ENCODE results near the gene SEL1L3. TPM values are rescaled to one million over a fixed set of nuclear protein-coding genes. Genes with fewer than 3 reads are reported as not detected.

The SEL1L3 gene
- total and polyA plus RNA-seq, 12 donors: 1.4 to 9.8 (median 3.5) TPM

DNA sequence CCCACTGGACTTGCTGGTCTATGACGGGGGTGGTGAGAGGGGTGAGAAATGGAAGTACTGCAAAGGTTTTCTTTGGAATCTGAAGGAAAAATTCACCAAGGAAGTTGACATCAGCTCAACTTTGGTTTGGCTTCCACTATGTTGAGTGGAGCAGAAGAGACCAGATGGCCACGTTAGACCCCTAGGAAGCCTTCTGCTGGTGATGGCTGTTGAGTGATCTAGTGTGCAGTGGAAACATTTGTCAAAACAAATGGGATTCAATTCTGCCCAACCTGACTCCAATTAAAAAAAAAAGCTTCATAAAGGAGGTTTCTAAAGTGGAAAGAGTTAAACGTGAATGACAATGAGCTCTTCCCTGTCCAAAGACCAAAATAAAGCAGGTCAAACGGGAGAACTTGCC lies 25.7 kb downstream of the SEL1L3 start:
- no peaks in the 10 kb centered on the region for H3K9me3 ChIP-seq
- peaks cover 0 to 10% (median 0%) of the 10 kb centered on the region in 9 donors for H3K36me3 ChIP-seq
- ATAC-seq (no peak), DNase-seq (no peak)
- H3K4me3 ChIP-seq: no peak overlapping the region
- no peaks in the 10 kb centered on the region for H3K4me1 ChIP-seq
- WGBS, 2 donors: 81 to 85% methylated on average over 4 of the region's 4 CpGs
- no peak for TF ChIP-seq CTCF (IDR thresholded peaks at IDR 0.05)
- intact Hi-C loops (cut with DNase I): no loop called here
- H3K27ac ChIP-seq: no peak overlapping the region
- H3K27me3 ChIP-seq: no peaks in the 10 kb centered on the region

GRCh38 chr4:25835384-25835783 lies 27.4 kb downstream of the SEL1L3 start:
- Histone ChIP-seq H3K9me3 (no peaks in the 10 kb centered on the region), H3K27me3 (no peaks in the 10 kb centered on the region), H3K36me3 (peaks cover 0 to 20% (median 0%) of the 10 kb centered on the region in 9 donors), H3K4me3 (no peak overlapping the region), H3K4me1 (no peaks in the 10 kb centered on the region), H3K27ac (no peak overlapping the region)
- WGBS, 2 donors: 75 to 90% methylated on average over 1 of the region's 1 CpG
- ATAC-seq (no peak), DNase-seq (no peak)
- intact Hi-C loops (cut with DNase I): no loop called here
- no peak for TF ChIP-seq CTCF (IDR thresholded peaks at IDR 0.05)

GRCh38 chr4:25834411-25835107 lies 28.2 kb downstream of the SEL1L3 start:
- no peak for TF ChIP-seq CTCF (IDR thresholded peaks at IDR 0.05)
- no peaks in the 10 kb centered on the region for H3K4me1 ChIP-seq
- 80 to 84% methylated on average over 5 of the region's 5 CpGs for WGBS, 2 donors
- no peak overlapping the region for H3K27ac ChIP-seq
- DNase-seq: no peak
- intact Hi-C loops (cut with DNase I): no loop called here
- H3K27me3 ChIP-seq: no peaks in the 10 kb centered on the region
- no peak for ATAC-seq
- H3K9me3 ChIP-seq: no peaks in the 10 kb centered on the region
- H3K4me3 ChIP-seq: no peak overlapping the region
- H3K36me3 ChIP-seq: peaks cover 0 to 28% (median 0%) of the 10 kb centered on the region in 9 donors

DNA sequence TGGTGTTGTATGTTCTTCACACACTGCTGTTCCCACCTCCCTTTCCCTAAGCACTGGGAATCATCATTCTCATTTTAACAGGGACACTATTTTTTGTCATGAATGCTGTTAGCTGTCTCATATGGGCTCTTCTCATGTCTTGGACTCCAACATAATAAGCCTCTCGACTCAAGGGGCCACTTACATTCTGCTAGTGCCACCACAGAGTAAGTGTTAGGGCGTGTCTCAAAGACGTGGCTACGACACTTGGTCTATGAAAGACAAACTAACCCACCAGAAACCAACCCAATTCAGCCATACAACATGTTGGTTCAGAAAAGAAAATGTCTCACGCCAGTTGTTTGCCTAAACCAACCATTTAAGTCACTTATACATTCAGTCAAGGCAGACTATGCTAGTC lies 32.2 kb downstream of the SEL1L3 start:
- H3K36me3 ChIP-seq: peaks cover 0 to 29% (median 0%) of the 10 kb centered on the region in 9 donors
- DNase-seq (no peak), ATAC-seq (no peak)
- no peak overlapping the region for H3K4me3 ChIP-seq
- WGBS, 2 donors: 92 to 96% methylated on average over 5 of the region's 5 CpGs
- peaks cover 0 to 12% (median 7%) of the 10 kb centered on the region in 9 donors for H3K4me1 ChIP-seq
- H3K27me3 ChIP-seq: no peaks in the 10 kb centered on the region
- no peak for TF ChIP-seq CTCF (IDR thresholded peaks at IDR 0.05)
- no peaks in the 10 kb centered on the region for H3K9me3 ChIP-seq
- intact Hi-C loops (cut with DNase I): no loop called here
- H3K27ac ChIP-seq: no peak overlapping the region
